GM12874 (cell line): ENCODE data around the gene NUDCD3.

Experiments used
- CTCF ChIP-seq: IDR thresholded peaks from 2 replicates; pipeline ENCODE4 v1.5.1; 2011; ENCODE audit warnings: low read depth, mild to moderate bottlenecking, control low read depth, low read length, moderate library complexity; ENCODE audit not compliant: insufficient read depth

Gene NUDCD3

GRCh38 chr7:44524811-44525388, 34.4 kb upstream of the NUDCD3 start:
- TF ChIP-seq CTCF, result no peak

- TF ChIP-seq CTCF, result no peak
These were observed 31.9 kb upstream of the NUDCD3 start for GRCh38 chr7:44522315-44522714.

GRCh38 chr7:44521347-44522095, 31.1 kb upstream of the NUDCD3 start:
- TF ChIP-seq CTCF, result no peak

- TF ChIP-seq CTCF, result no peak
These were observed 30.1 kb upstream of the NUDCD3 start for GRCh38 chr7:44520574-44520973.

- no peak for TF ChIP-seq CTCF
These were observed 29.1 kb upstream of the NUDCD3 start for GRCh38 chr7:44519546-44519945.

GRCh38 chr7:44518761-44519160, 28.3 kb upstream of the NUDCD3 start:
- TF ChIP-seq CTCF, result no peak

GRCh38 chr7:44517175-44517574, 26.7 kb upstream of the NUDCD3 start:
- no peak for TF ChIP-seq CTCF
